Measurements from ENCODE around the gene UPF1.

Gene UPF1

GRCh38 chr19:18782559-18783225, 49.1 kb upstream of the UPF1 start (continued):
- TF ChIP-seq, protein P1, sequence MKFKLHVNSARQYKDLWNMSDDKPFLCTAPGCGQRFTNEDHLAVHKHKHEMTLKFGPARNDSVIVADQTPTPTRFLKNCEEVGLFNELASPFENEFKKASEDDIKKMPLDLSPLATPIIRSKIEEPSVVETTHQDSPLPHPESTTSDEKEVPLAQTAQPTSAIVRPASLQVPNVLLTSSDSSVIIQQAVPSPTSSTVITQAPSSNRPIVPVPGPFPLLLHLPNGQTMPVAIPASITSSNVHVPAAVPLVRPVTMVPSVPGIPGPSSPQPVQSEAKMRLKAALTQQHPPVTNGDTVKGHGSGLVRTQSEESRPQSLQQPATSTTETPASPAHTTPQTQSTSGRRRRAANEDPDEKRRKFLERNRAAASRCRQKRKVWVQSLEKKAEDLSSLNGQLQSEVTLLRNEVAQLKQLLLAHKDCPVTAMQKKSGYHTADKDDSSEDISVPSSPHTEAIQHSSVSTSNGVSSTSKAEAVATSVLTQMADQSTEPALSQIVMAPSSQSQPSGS (tag by site-specific recombination; IDR thresholded peaks at IDR 0.05; ENCODE audit: low read depth): no peak
- TF ChIP-seq, protein P2, sequence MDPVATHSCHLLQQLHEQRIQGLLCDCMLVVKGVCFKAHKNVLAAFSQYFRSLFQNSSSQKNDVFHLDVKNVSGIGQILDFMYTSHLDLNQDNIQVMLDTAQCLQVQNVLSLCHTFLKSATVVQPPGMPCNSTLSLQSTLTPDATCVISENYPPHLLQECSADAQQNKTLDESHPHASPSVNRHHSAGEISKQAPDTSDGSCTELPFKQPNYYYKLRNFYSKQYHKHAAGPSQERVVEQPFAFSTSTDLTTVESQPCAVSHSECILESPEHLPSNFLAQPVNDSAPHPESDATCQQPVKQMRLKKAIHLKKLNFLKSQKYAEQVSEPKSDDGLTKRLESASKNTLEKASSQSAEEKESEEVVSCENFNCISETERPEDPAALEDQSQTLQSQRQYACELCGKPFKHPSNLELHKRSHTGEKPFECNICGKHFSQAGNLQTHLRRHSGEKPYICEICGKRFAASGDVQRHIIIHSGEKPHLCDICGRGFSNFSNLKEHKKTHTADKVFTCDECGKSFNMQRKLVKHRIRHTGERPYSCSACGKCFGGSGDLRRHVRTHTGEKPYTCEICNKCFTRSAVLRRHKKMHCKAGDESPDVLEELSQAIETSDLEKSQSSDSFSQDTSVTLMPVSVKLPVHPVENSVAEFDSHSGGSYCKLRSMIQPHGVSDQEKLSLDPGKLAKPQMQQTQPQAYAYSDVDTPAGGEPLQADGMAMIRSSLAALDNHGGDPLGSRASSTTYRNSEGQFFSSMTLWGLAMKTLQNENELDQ (tag by site-specific recombination; IDR thresholded peaks at IDR 0.05; ENCODE audit: low read depth): no peak
- no peak for TF ChIP-seq PRDM4 (tag by site-specific recombination; IDR thresholded peaks at IDR 0.05)
- TF ChIP-seq ZNF148 (tag by site-specific recombination; IDR thresholded peaks at IDR 0.05; ENCODE audit: borderline replicate concordance): no peak
- TF ChIP-seq ZNF211 (tag by site-specific recombination; IDR thresholded peaks at IDR 0.05; ENCODE audit: low read depth): no peak
- no peak for TF ChIP-seq ZNF501 (tag by site-specific recombination; IDR thresholded peaks at IDR 0.05)
- no peak for TF ChIP-seq ZNF645 (tag by site-specific recombination; IDR thresholded peaks at IDR 0.05)
- TF ChIP-seq KLF9 (tag by site-specific recombination; IDR thresholded peaks at IDR 0.05; ENCODE audit: low read depth): no peak
- TF ChIP-seq ZBTB20 (tag by site-specific recombination; IDR thresholded peaks at IDR 0.05): no peak
- TF ChIP-seq ZNF624 (tag by site-specific recombination; IDR thresholded peaks at IDR 0.05): no peak
- no peak for TF ChIP-seq ZNF354C (tag by site-specific recombination; IDR thresholded peaks at IDR 0.05; ENCODE audit: borderline replicate concordance, low read depth)

GRCh38 chr19:18783958-18784785, 47.6 kb upstream of the UPF1 start:
- H3K4me3 ChIP-seq (ENCODE audit: low read depth, low read length): no peak overlapping the region
- ChIA-PET CTCF (interaction anchor here (1.0 kb wide), 1 partner anchor 63 kb away, joined by 3 read pairs; no protein-coding TSS in a partner anchor), POLR2A (no interaction called here)
- no peak overlapping the region for H3K27ac ChIP-seq (ENCODE audit: extremely low read depth, low read depth, low read length)
- peaks cover 4% of the 10 kb centered on the region for H3K4me1 ChIP-seq (ENCODE audit: control insufficient read depth, insufficient read depth, low read length)
- no peaks in the 10 kb centered on the region for H3K9me3 ChIP-seq (ENCODE audit: control insufficient read depth, insufficient read depth, low read depth, low read length)
- no peaks in the 10 kb centered on the region for H3K36me3 ChIP-seq (ENCODE audit: control insufficient read depth in 2 of 2, insufficient read depth in 1 of 2, low read length in 2 of 2)
- TF ChIP-seq OVOL3 (tag by site-specific recombination; IDR thresholded peaks at IDR 0.05) (no peak), ZNF692 (tag by site-specific recombination; IDR thresholded peaks at IDR 0.05) (no peak), BCL11A (tag by site-specific recombination; IDR thresholded peaks at IDR 0.05; ENCODE audit: low read depth) (no peak), ZNF518A (tag by site-specific recombination; conservative IDR thresholded peaks at IDR 0.05; ENCODE audit: low read depth) (no peak), ZNF404 (tag by site-specific recombination; IDR thresholded peaks at IDR 0.05) (no peak), ZBTB8A (tag by site-specific recombination; IDR thresholded peaks at IDR 0.05) (no peak)

Data from HEK293 (cell line).